Measurements from ENCODE around the gene CDADC1.

- TF ChIP-seq ZNF423 (CRISPR knock-in tag; IDR thresholded peaks at IDR 0.05): no peak
- TF ChIP-seq CTCF (IDR thresholded peaks at IDR 0.05): no peak
- no peak for TF ChIP-seq ZBTB21 (CRISPR knock-in tag; IDR thresholded peaks at IDR 0.05; ENCODE audit: borderline replicate concordance)
- TF ChIP-seq SP1 (CRISPR knock-in tag; conservative IDR thresholded peaks at IDR 0.05): no peak
- no peak for TF ChIP-seq RELA (CRISPR knock-in tag; IDR thresholded peaks at IDR 0.05; ENCODE audit: borderline replicate concordance)
- no peak for TF ChIP-seq NR3C1 (CRISPR knock-in tag; conservative IDR thresholded peaks at IDR 0.05; ENCODE audit: low read depth)
- TF ChIP-seq HMGXB4 (CRISPR knock-in tag; IDR thresholded peaks at IDR 0.05): no peak
- TF ChIP-seq, protein P1, sequence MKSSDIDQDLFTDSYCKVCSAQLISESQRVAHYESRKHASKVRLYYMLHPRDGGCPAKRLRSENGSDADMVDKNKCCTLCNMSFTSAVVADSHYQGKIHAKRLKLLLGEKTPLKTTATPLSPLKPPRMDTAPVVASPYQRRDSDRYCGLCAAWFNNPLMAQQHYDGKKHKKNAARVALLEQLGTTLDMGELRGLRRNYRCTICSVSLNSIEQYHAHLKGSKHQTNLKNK (CRISPR knock-in tag; IDR thresholded peaks at IDR 0.05): no peak
- TF ChIP-seq ZNF512 (CRISPR knock-in tag; IDR thresholded peaks at IDR 0.05; ENCODE audit: borderline replicate concordance): no peak
These were observed 48.9 kb downstream of the CDADC1 start for GRCh38 chr13:49296659-49297058.

All from WTC11 (cell line).